Osteocyte (in vitro differentiated cells): Measurements from ENCODE around the gene HNRNPUL1. TPM values are rescaled to one million over a fixed set of nuclear protein-coding genes. Genes with fewer than 3 reads are reported as not detected.
A peak's percentile ranks its signal among the peaks of the same experiment; 100 is the strongest.

Experiments
- DNase-seq: peaks from one replicate; pipeline ENCODE4 v3.0.0; 2021; ENCODE audit warnings: mixed read lengths; ENCODE audit not compliant: unreplicated experiment; ENCODE audit errors: extremely low spot score
- H3K27ac Mint-ChIP-seq: one replicate; pipeline ENCODE4 v1.8.0; 2021; ENCODE audit warnings: mild to moderate bottlenecking, mixed read lengths; ENCODE audit not compliant: unreplicated experiment
- H3K27me3 Mint-ChIP-seq: one replicate; pipeline ENCODE4 v1.8.0; 2021; ENCODE audit warnings: mixed read lengths; ENCODE audit not compliant: unreplicated experiment
- H3K36me3 Mint-ChIP-seq: one replicate; pipeline ENCODE4 v1.8.0; 2021; ENCODE audit warnings: mixed read lengths; ENCODE audit not compliant: unreplicated experiment
- H3K4me1 Mint-ChIP-seq: one replicate; pipeline ENCODE4 v1.8.0; 2021; ENCODE audit warnings: mixed read lengths; ENCODE audit not compliant: unreplicated experiment
- H3K4me3 Mint-ChIP-seq: one replicate; pipeline ENCODE4 v1.8.0; 2021; ENCODE audit warnings: mild to moderate bottlenecking, moderate library complexity, mixed read lengths; ENCODE audit not compliant: unreplicated experiment
- H3K9me3 Mint-ChIP-seq: one replicate; pipeline ENCODE4 v1.8.0; 2021; ENCODE audit warnings: mixed read lengths; ENCODE audit not compliant: unreplicated experiment
- CTCF ChIP-seq: fragments of 200-600 bp; sonication (generic); IDR thresholded peaks from 2 replicates; pipeline ENCODE4 v1.5.0; 2021; ENCODE audit warnings: antibody characterized with exemption, mild to moderate bottlenecking, moderate library complexity
- total RNA-seq: library from RNA; stranded (reverse); gene quantifications from 2 replicates; pipeline ENCODE4 v1.2.1, GENCODE V29; 2021

Gene HNRNPUL1
- total RNA-seq, 1 donor from 2014 or later: 226 TPM

- no peak for DNase-seq
- no peak for TF ChIP-seq CTCF
- H3K36me3 Mint-ChIP-seq: no peaks in the 10 kb centered on the region
- H3K4me3 Mint-ChIP-seq: peak overlapping the region; percentile 3
- no peaks in the 10 kb centered on the region for H3K9me3 Mint-ChIP-seq
- H3K27ac Mint-ChIP-seq: peak overlapping the region; percentile 24
- H3K4me1 Mint-ChIP-seq: peaks cover 12% of the 10 kb centered on the region
- no peaks in the 10 kb centered on the region for H3K27me3 Mint-ChIP-seq
Observed at GRCh38 chr19:41355035-41355434, 90.9 kb downstream of the HNRNPUL1 start.

- Mint-ChIP-seq H3K36me3 (no peaks in the 10 kb centered on the region), H3K4me1 (peaks cover 8% of the 10 kb centered on the region), H3K27me3 (no peaks in the 10 kb centered on the region), H3K27ac (no peak overlapping the region), H3K4me3 (no peak overlapping the region), H3K9me3 (no peaks in the 10 kb centered on the region)
- DNase-seq: no peak
- TF ChIP-seq CTCF: no peak
Observed at GRCh38 chr19:41355802-41356201, 91.6 kb downstream of the HNRNPUL1 start.

- no peaks in the 10 kb centered on the region for H3K36me3 Mint-ChIP-seq
- no peaks in the 10 kb centered on the region for H3K27me3 Mint-ChIP-seq
- H3K9me3 Mint-ChIP-seq: no peaks in the 10 kb centered on the region
- H3K4me1 Mint-ChIP-seq: peaks cover 6% of the 10 kb centered on the region
- no peak for TF ChIP-seq CTCF
- no peak overlapping the region for H3K27ac Mint-ChIP-seq
- H3K4me3 Mint-ChIP-seq: peak overlapping the region; percentile 38
- no peak for DNase-seq
Observed at GRCh38 chr19:41356984-41357739, 93.0 kb downstream of the HNRNPUL1 start.

Other genes starting within 250 kb of the HNRNPUL1 start
- not detected in 2 replicates for gene CYP2A13, start 175.9 kb upstream of the HNRNPUL1 start, total RNA-seq
- not detected in 2 replicates for gene CYP2F1, start 149.9 kb upstream of the HNRNPUL1 start, total RNA-seq
- not detected in 2 replicates for gene CYP2S1, start 71.2 kb upstream of the HNRNPUL1 start, total RNA-seq
- 250 and 265 TPM in 2 replicates for gene AXL, start 45.1 kb upstream of the HNRNPUL1 start, total RNA-seq
- 34.4 and 35.9 TPM in 2 replicates for gene CCDC97, start 45.8 kb downstream of the HNRNPUL1 start, total RNA-seq
- 244 and 255 TPM in 2 replicates for gene TGFB1, start 89.5 kb downstream of the HNRNPUL1 start, total RNA-seq
- 4.6 and 5.5 TPM in 2 replicates for gene B9D2, start 99.8 kb downstream of the HNRNPUL1 start, total RNA-seq
- gene TMEM91, start 112.2 kb downstream of the HNRNPUL1 start, total RNA-seq: 8.5 and 9.2 TPM in 2 replicates
- 10.6 and 11.6 TPM in 2 replicates for gene EXOSC5, start 133.0 kb downstream of the HNRNPUL1 start, total RNA-seq
- gene BCKDHA, start 133.4 kb downstream of the HNRNPUL1 start, total RNA-seq: 12.5 and 19.8 TPM in 2 replicates
- gene B3GNT8, start 163.0 kb downstream of the HNRNPUL1 start, total RNA-seq: 0.35 and 1.5 TPM in 2 replicates
- 33.3 and 33.8 TPM in 2 replicates for gene DMAC2, start 175.5 kb downstream of the HNRNPUL1 start, total RNA-seq
- gene ERICH4, start 178.8 kb downstream of the HNRNPUL1 start, total RNA-seq: not detected in 2 replicates